Psoas muscle (tissue), 8 donors: Measurements from ENCODE around the gene RAD51B. TPM values are rescaled to one million over a fixed set of nuclear protein-coding genes. Genes with fewer than 3 reads are reported as not detected.

Experiments used
- ATAC-seq, 4 donors: fragments of 200-7000 bp; cut with Tn5 transposase; one replicate each; pipeline ENCODE4 v1.9.1; 2020; ENCODE audit warnings: moderate library complexity in 3 of 4, mild to moderate bottlenecking in 2 of 4
- DNase-seq, 2 donors: peaks; one replicate each; pipeline ENCODE4 v3.0.0-alpha.2; 2020
- H3K27ac ChIP-seq: fragments of 200-600 bp; one replicate; pipeline ENCODE4 v1.8.0; 2022
- H3K27me3 ChIP-seq, 3 donors: fragments of 200-600 bp in 1 of 3; one replicate each; pipeline versions ENCODE4 v1.6.1 to v1.8.0; 2013 to 2022; ENCODE audit warnings: low read length in 2 of 3, mild to moderate bottlenecking in 2 of 3, moderate library complexity in 1 of 3; ENCODE audit not compliant: insufficient read depth in 3 of 3
- H3K36me3 ChIP-seq, 2 donors: fragments of 200-600 bp in 1 of 2; one replicate each; pipeline versions ENCODE4 v1.6.1 to v1.8.0; 2013 to 2022; ENCODE audit warnings: low read depth in 1 of 2, mild to moderate bottlenecking in 1 of 2, moderate library complexity in 1 of 2; ENCODE audit not compliant: insufficient read depth in 1 of 2
- H3K4me1 ChIP-seq: fragments of 200-600 bp; one replicate; pipeline ENCODE4 v1.8.0; 2022
- H3K4me3 ChIP-seq: fragments of 200-600 bp; one replicate; pipeline ENCODE4 v1.8.0; 2022; ENCODE audit warnings: mild to moderate bottlenecking
- H3K9me3 ChIP-seq: fragments of 200-600 bp; one replicate; pipeline ENCODE4 v1.8.0; 2022
- WGBS, 3 donors: extraction: QIAGEN DNeasy Blood & Tissue Kit; methylation state at CpG; one replicate each; pipeline versions ENCODE4 v1.1.6 to v1.1.7; 2013; 5-methylcytosine and 5-hydroxymethylcytosine counted together
- intact Hi-C, 2 donors: fragments of 100-400 bp; cut with DNase I; formaldehyde crosslinking; loops; one replicate each; pipeline versions ENCODE4 v1.11.0 to v1.14.2; 2022
- polyA plus RNA-seq, 3 donors: library from polyadenylated mRNA; stranded (reverse); fragments of 200-250 nt; gene quantifications; one replicate each; pipeline ENCODE4 v1.2.3, GENCODE V29; 2013
- total RNA-seq, 4 donors: library from RNA; stranded (reverse); fragmentation: NEBNext Ultra II Directional in 2 of 4; extraction: Animal tissue kit (Norgen Biotek cat#: 25700) in 2 of 4; gene quantifications; one replicate each; pipeline versions ENCODE4 v1.2.1 to v1.2.4, GENCODE V29; 2021 to 2023
- TF ChIP-seq, protein P1 (sequence below): fragments of 200-600 bp; IDR thresholded peaks from one replicate; pipeline ENCODE4 v1.8.0; 2022; ENCODE audit warnings: antibody characterized with exemption
- donor health status: healthy with polysubstance abuse.
- donor health status: DM: no; HTN: no; CAD: no; lungs with moderate emphysema.
- donor health status: Bipolar disorder and iron deficiency.
- donor health status: healthy.
- donor health status: DM: yes; HTN: yes; CAD: no.
- donor health status: DM: no; HTN: no; CAD: no.
- donor health status: DM: no; HTN: no; CAD: no.
- donor health status: DM: yes; HTN: yes; CAD: no.

RAD51B gene
- total and polyA plus RNA-seq, 7 donors, result 0.60 to 7.2 (median 2.2) TPM

DNA sequence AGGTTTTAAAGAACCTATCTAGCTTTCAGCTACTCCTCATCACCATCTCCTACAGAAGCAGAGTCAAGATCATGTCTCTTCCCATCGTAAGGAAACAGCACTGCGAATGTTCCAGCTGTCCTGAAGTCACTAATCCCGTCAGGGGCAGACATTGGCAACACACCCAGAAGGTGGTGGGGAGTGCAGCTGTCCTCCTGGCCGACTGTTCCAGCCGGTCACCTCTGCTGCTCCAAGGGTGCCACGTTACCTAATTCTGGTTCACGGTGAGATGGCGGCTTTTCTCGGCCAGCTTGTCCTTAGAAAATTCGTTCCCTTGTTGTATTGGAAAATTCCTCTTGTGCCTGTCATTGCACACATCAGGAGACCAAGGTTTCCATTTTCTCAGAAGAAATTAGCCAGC, 777.1 kb downstream of the RAD51B start:
- H3K27me3 ChIP-seq, result no peaks in the 10 kb centered on the region
- DNase-seq, result peak; percentile 72 to 89
- ATAC-seq, result peak; percentile 95 to 97 (median 96)
- TF ChIP-seq, protein P1, sequence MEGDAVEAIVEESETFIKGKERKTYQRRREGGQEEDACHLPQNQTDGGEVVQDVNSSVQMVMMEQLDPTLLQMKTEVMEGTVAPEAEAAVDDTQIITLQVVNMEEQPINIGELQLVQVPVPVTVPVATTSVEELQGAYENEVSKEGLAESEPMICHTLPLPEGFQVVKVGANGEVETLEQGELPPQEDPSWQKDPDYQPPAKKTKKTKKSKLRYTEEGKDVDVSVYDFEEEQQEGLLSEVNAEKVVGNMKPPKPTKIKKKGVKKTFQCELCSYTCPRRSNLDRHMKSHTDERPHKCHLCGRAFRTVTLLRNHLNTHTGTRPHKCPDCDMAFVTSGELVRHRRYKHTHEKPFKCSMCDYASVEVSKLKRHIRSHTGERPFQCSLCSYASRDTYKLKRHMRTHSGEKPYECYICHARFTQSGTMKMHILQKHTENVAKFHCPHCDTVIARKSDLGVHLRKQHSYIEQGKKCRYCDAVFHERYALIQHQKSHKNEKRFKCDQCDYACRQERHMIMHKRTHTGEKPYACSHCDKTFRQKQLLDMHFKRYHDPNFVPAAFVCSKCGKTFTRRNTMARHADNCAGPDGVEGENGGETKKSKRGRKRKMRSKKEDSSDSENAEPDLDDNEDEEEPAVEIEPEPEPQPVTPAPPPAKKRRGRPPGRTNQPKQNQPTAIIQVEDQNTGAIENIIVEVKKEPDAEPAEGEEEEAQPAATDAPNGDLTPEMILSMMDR, result no peak
- peaks cover 10% of the 10 kb centered on the region for H3K4me1 ChIP-seq
- peak overlapping the region; percentile 76 for H3K27ac ChIP-seq
- H3K36me3 ChIP-seq, result no peaks in the 10 kb centered on the region
- H3K9me3 ChIP-seq, result no peaks in the 10 kb centered on the region
- H3K4me3 ChIP-seq, result no peak overlapping the region
- WGBS, 3 donors, result 23 to 51% (median 26%) methylated on average over 10 of the region's 10 CpGs
- intact Hi-C loops, result no loop called here

GRCh38 chr14:68598089-68598488, 778.5 kb downstream of the RAD51B start:
- DNase-seq (no peak), ATAC-seq (no peak)
- no peaks in the 10 kb centered on the region for H3K27me3 ChIP-seq
- 48 to 69% (median 52%) methylated on average over 2 of the region's 2 CpGs for WGBS, 3 donors
- H3K4me3 ChIP-seq, result no peak overlapping the region
- H3K36me3 ChIP-seq, result no peaks in the 10 kb centered on the region
- no peaks in the 10 kb centered on the region for H3K9me3 ChIP-seq
- intact Hi-C loops, result no loop called here
- TF ChIP-seq, protein P1, result no peak
- peaks cover 10% of the 10 kb centered on the region for H3K4me1 ChIP-seq
- peak overlapping the region; percentile 78 for H3K27ac ChIP-seq

DNA sequence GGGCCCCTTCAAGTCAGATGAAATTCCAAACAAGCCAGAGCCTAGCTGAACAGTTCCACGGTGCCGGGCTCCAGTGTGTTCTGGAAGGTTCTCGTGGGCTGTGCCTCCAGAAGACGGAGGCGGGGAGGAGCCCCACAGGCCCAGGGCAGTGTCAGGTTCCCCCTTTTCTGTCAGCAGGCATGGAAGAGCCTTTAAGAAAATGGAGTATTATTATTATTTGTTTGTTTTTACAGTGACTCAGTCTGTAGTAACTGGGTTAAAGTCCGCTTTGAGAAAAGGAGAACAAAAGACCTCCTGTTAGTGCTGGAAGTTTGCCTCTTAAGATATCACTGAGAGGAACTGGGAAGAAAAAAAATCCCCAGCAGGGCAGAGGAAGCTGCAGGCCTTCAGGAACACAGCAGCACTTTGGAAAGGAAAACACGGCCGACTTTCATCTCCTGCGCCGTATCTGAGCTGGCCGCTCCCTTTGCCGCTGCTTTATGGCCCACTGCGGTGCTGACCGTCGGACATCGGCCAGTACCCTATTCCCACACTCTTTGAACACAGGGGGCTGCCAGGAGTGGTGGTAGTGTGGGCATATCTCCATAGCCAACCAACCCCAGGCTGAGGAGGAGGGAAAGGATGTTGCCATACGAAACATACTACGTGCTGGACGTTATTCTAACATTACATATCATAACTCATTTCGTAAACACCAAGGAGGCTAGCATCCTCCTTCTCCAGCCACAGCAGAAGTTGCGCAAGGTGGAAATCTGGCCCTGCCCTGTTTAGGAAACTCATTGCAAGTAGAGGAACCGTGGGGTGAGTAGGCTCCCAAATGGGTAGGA, 779.3 kb downstream of the RAD51B start:
- TF ChIP-seq, protein P1, result no peak
- H3K27ac ChIP-seq, result peak overlapping the region; percentile 78
- H3K4me3 ChIP-seq, result no peak overlapping the region
- no peaks in the 10 kb centered on the region for H3K9me3 ChIP-seq
- no peaks in the 10 kb centered on the region for H3K36me3 ChIP-seq
- peaks cover 10% of the 10 kb centered on the region for H3K4me1 ChIP-seq
- intact Hi-C loops, result no loop called here
- 62 to 68% (median 63%) methylated on average over 22 of the region's 22 CpGs for WGBS, 3 donors
- no peaks in the 10 kb centered on the region for H3K27me3 ChIP-seq
- peak; percentile 45 to 71 for DNase-seq
- peak in 3 of 4 donors; percentile 5 to 26 (median 17) for ATAC-seq

- Histone ChIP-seq H3K27ac (no peak overlapping the region), H3K36me3 (no peaks in the 10 kb centered on the region), H3K27me3 (no peaks in the 10 kb centered on the region), H3K4me3 (no peak overlapping the region), H3K9me3 (no peaks in the 10 kb centered on the region), H3K4me1 (peaks cover 10% of the 10 kb centered on the region)
- 81 to 88% (median 87%) methylated on average over 9 of the region's 9 CpGs for WGBS, 3 donors
- ATAC-seq (no peak), DNase-seq (no peak)
- intact Hi-C loops, result no loop called here
- TF ChIP-seq, protein P1, result no peak
Observed at GRCh38 chr14:68599896-68600610, 780.5 kb downstream of the RAD51B start.
